Measurements from ENCODE around the gene TMEM120B. TPM values are rescaled to one million over a fixed set of nuclear protein-coding genes. Genes with fewer than 3 reads are reported as not detected.

The TMEM120B gene
- total and polyA plus RNA-seq, 4 donors, result 3.9 to 17.7 (median 8.1) TPM

GRCh38 chr12:121766290-121767039 lies 53.9 kb downstream of the TMEM120B start:
- Histone ChIP-seq H3K9ac (ENCODE audit: insufficient read depth in 1 of 2, low read length in 2 of 2) (no peak overlapping the region), H3K36me3 (ENCODE audit: control insufficient read depth in 4 of 4, insufficient read depth in 4 of 4, low read length in 4 of 4) (peaks cover 0 to 13% (median 0%) of the 10 kb centered on the region in 4 donors), H3K27me3 (ENCODE audit: control insufficient read depth in 3 of 3, insufficient read depth in 3 of 3, low read length in 2 of 3) (no peaks in the 10 kb centered on the region), H3K4me3 (no peak overlapping the region), H3K27ac (ENCODE audit: low read depth in 1 of 2, low read length in 1 of 2) (no peak overlapping the region), H3K4me1 (ENCODE audit: control insufficient read depth in 5 of 5, insufficient read depth in 5 of 5, low read length in 5 of 5) (peaks cover 0 to 13% (median 0%) of the 10 kb centered on the region in 5 donors), H3K9me3 (ENCODE audit: control insufficient read depth in 4 of 4, insufficient read depth in 3 of 4, low read length in 3 of 4) (peaks cover 0 to 2% (median 0%) of the 10 kb centered on the region in 4 donors)
- DNase-seq (no peak), ATAC-seq (ENCODE audit: insufficient read depth, low FRiP score) (no peak)
- no peak for TF ChIP-seq CTCF (IDR thresholded peaks at IDR 0.05; ENCODE audit: control extremely low read depth, extremely low read depth)
- whole genome bisulfite sequencing, 2 donors, result 93 to 97% methylated on average over 5 of the region's 5 CpGs

- Histone ChIP-seq H3K27ac (ENCODE audit: low read depth in 1 of 2, low read length in 1 of 2) (peak overlapping the region in 1 of 2 donors; percentile 28), H3K4me1 (ENCODE audit: control insufficient read depth in 5 of 5, insufficient read depth in 5 of 5, low read length in 5 of 5) (peaks cover 0 to 9% (median 0%) of the 10 kb centered on the region in 5 donors), H3K36me3 (ENCODE audit: control insufficient read depth in 4 of 4, insufficient read depth in 4 of 4, low read length in 4 of 4) (peaks cover 0 to 11% (median 0%) of the 10 kb centered on the region in 4 donors), H3K9me3 (ENCODE audit: control insufficient read depth in 4 of 4, insufficient read depth in 3 of 4, low read length in 3 of 4) (peaks cover 0 to 2% (median 0%) of the 10 kb centered on the region in 4 donors), H3K4me3 (no peak overlapping the region), H3K27me3 (ENCODE audit: control insufficient read depth in 3 of 3, insufficient read depth in 3 of 3, low read length in 2 of 3) (no peaks in the 10 kb centered on the region), H3K9ac (ENCODE audit: insufficient read depth in 1 of 2, low read length in 2 of 2) (peak overlapping the region in 1 of 2 donors; percentile 61)
- ATAC-seq (ENCODE audit: insufficient read depth, low FRiP score) (peak; percentile 19), DNase-seq (peak; percentile 49 to 56 (median 50))
- WGBS, 2 donors, result 81 to 83% methylated on average over 10 of the region's 10 CpGs
- TF ChIP-seq CTCF (IDR thresholded peaks at IDR 0.05; ENCODE audit: control extremely low read depth, extremely low read depth), result no peak
Measured at GRCh38 chr12:121767525-121768016, 55.0 kb downstream of the TMEM120B start.

- Histone ChIP-seq H3K9me3 (ENCODE audit: control insufficient read depth in 4 of 4, insufficient read depth in 3 of 4, low read length in 3 of 4) (no peaks in the 10 kb centered on the region), H3K27ac (ENCODE audit: low read depth in 1 of 2, low read length in 1 of 2) (no peak overlapping the region), H3K4me1 (ENCODE audit: control insufficient read depth in 5 of 5, insufficient read depth in 5 of 5, low read length in 5 of 5) (peaks cover 0 to 9% (median 5%) of the 10 kb centered on the region in 5 donors), H3K4me3 (no peak overlapping the region), H3K36me3 (ENCODE audit: control insufficient read depth in 4 of 4, insufficient read depth in 4 of 4, low read length in 4 of 4) (peaks cover 0 to 6% (median 0%) of the 10 kb centered on the region in 4 donors), H3K9ac (ENCODE audit: insufficient read depth in 1 of 2, low read length in 2 of 2) (no peak overlapping the region), H3K27me3 (ENCODE audit: control insufficient read depth in 3 of 3, insufficient read depth in 3 of 3, low read length in 2 of 3) (no peaks in the 10 kb centered on the region)
- no peak for TF ChIP-seq CTCF (IDR thresholded peaks at IDR 0.05; ENCODE audit: control extremely low read depth, extremely low read depth)
- ATAC-seq (ENCODE audit: insufficient read depth, low FRiP score), result no peak
- no peak for DNase-seq
- 91% methylated on average over 9 of the region's 9 CpGs for WGBS, 2 donors
Measured at GRCh38 chr12:121769297-121769830, 56.8 kb downstream of the TMEM120B start.
